HepG2 (cell line): ENCODE measurements around the gene NFE2L1. TPM values are rescaled to one million over a fixed set of nuclear protein-coding genes. Genes with fewer than 3 reads are reported as not detected.

Experiments used
- AGO1 ChIP-seq: fragments of 200-400 bp; formaldehyde crosslinking; IDR thresholded peaks from 2 replicates; pipeline ENCODE4 v1.6.1; 2017; ENCODE audit warnings: mild to moderate bottlenecking, low read depth, low read length, moderate library complexity; ENCODE audit not compliant: poor library complexity, severe bottlenecking
- HDAC6 ChIP-seq: fragments of 200-600 bp; sonication (generic); IDR thresholded peaks from 2 replicates; pipeline ENCODE4 v1.7.0; 2017; ENCODE audit warnings: mild to moderate bottlenecking, antibody characterized with exemption, low read length, low read depth
- KDM5B ChIP-seq: sonication (generic); formaldehyde crosslinking; IDR thresholded peaks from 2 replicates; pipeline ENCODE4 v1.4.0; 2020; ENCODE audit warnings: missing genetic modification reagents, mild to moderate bottlenecking, borderline replicate concordance
- KLF15 ChIP-seq: sonication (generic); formaldehyde crosslinking; IDR thresholded peaks from 2 replicates; pipeline ENCODE4 v1.8.1; 2023; ENCODE audit warnings: borderline replicate concordance, mild to moderate bottlenecking, inconsistent platforms, missing genetic modification reagents, mixed read lengths
- KLF9 ChIP-seq: IDR thresholded peaks from 2 replicates; pipeline ENCODE4 v1.6.1; 2016; ENCODE audit warnings: low read depth
- MYNN ChIP-seq: sonication (generic); formaldehyde crosslinking; IDR thresholded peaks from 2 replicates; pipeline ENCODE4 v1.4.0; 2020; ENCODE audit warnings: mild to moderate bottlenecking, low read depth, missing genetic modification reagents
- NCOA2 ChIP-seq: sonication (generic); formaldehyde crosslinking; IDR thresholded peaks from 2 replicates; pipeline ENCODE4 v1.8.0; 2022; ENCODE audit warnings: inconsistent platforms
- NONO ChIP-seq, 2 experiments: fragments of 450-650 bp in 1 of 2; sonication (generic) in 1 of 2; formaldehyde crosslinking in 1 of 2; IDR thresholded peaks in 1 of 2; conservative IDR thresholded peaks in 1 of 2; 2 replicates each; pipeline versions ENCODE4 v1.6.1 to v1.8.0; 2017 to 2022; ENCODE audit warnings: mild to moderate bottlenecking in 1 of 2, missing genetic modification reagents in 1 of 2, moderate library complexity in 1 of 2
- NR3C1 ChIP-seq: sonication (generic); formaldehyde crosslinking; IDR thresholded peaks from 2 replicates; pipeline ENCODE4 v1.4.0; 2020; ENCODE audit warnings: missing genetic modification reagents
- RBM22 ChIP-seq: fragments of 200-400 bp; formaldehyde crosslinking; optimal IDR thresholded peaks from 2 replicates; pipeline ENCODE3; 2017; ENCODE audit warnings: mild to moderate bottlenecking, low read length, moderate library complexity
- REL ChIP-seq: sonication (generic); formaldehyde crosslinking; conservative IDR thresholded peaks from 2 replicates; pipeline ENCODE4 v1.8.0; 2022; ENCODE audit warnings: mild to moderate bottlenecking, missing genetic modification reagents, moderate library complexity
- SRSF4 ChIP-seq: fragments of 200-400 bp; formaldehyde crosslinking; IDR thresholded peaks from one replicate; pipeline ENCODE4 v1.6.1; 2018; ENCODE audit warnings: mild to moderate bottlenecking, low read depth, low read length, moderate library complexity; ENCODE audit not compliant: poor library complexity, severe bottlenecking
- TRIM24 ChIP-seq: sonication (generic); formaldehyde crosslinking; IDR thresholded peaks from 2 replicates; pipeline ENCODE4 v1.8.0; 2022; ENCODE audit warnings: mild to moderate bottlenecking, missing genetic modification reagents
- YEATS2 ChIP-seq: sonication (generic); formaldehyde crosslinking; IDR thresholded peaks from 2 replicates; pipeline ENCODE4 v1.4.0; 2020; ENCODE audit warnings: missing genetic modification reagents, borderline replicate concordance
- YY1 ChIP-seq: IDR thresholded peaks from 2 replicates; pipeline ENCODE4 v1.6.1; 2011; ENCODE audit warnings: low read length, low read depth, moderate library complexity, mild to moderate bottlenecking; ENCODE audit not compliant: insufficient read depth, insufficient replicate concordance
- ZBTB7B ChIP-seq: sonication (generic); formaldehyde crosslinking; IDR thresholded peaks from 2 replicates; pipeline ENCODE4 v1.4.0; 2020; ENCODE audit warnings: missing genetic modification reagents
- ZNF367 ChIP-seq: sonication (generic); formaldehyde crosslinking; IDR thresholded peaks from 2 replicates; pipeline ENCODE4 v1.4.0; 2020; ENCODE audit warnings: missing genetic modification reagents, borderline replicate concordance
- ZNF883 ChIP-seq: sonication (generic); formaldehyde crosslinking; IDR thresholded peaks from 2 replicates; pipeline ENCODE4 v1.5.1; 2020; ENCODE audit warnings: mild to moderate bottlenecking, missing genetic modification reagents; ENCODE audit errors: not compliant biosample characterization
- ZSCAN22 ChIP-seq: sonication (generic); formaldehyde crosslinking; IDR thresholded peaks from 2 replicates; pipeline ENCODE4 v1.4.0; 2020; ENCODE audit warnings: mild to moderate bottlenecking, missing genetic modification reagents
- polyA plus RNA-seq, 8 experiments: library from polyadenylated mRNA; depleted of rRNA in 3 of 8; stranded (reverse) in 7 of 8; unstranded in 1 of 8; fragments of >200 nt; fragmentation: Illumina TruSeq in 4 of 8; extraction: Trizol in 4 of 8; gene quantifications; 2 replicates each; pipeline versions ENCODE4 v1.2.1 to v1.2.3, GENCODE V29; 2011 to 2016; ENCODE audit warnings: low read depth in 4 of 8, missing spikeins in 1 of 8, mixed read lengths in 1 of 8; ENCODE audit not compliant: insufficient read depth in 1 of 8
- total RNA-seq, 5 experiments: library from RNA; depleted of rRNA; stranded (reverse); fragments of >200 nt; fragmentation: Illumina TruSeq; extraction: Trizol; gene quantifications; 2 replicates each; pipeline ENCODE4 v1.2.3, GENCODE V29; 2016; ENCODE audit warnings: low read depth in 1 of 5
- TF ChIP-seq, protein P1 (sequence below): IDR thresholded peaks from 2 replicates; pipeline ENCODE4 v1.6.1; 2016; ENCODE audit warnings: missing genetic modification reagents, missing compliant biosample characterization
- TF ChIP-seq, protein P2 (sequence below): sonication (generic); formaldehyde crosslinking; IDR thresholded peaks from 2 replicates; pipeline ENCODE4 v1.5.0; 2020; ENCODE audit warnings: missing genetic modification reagents
- TF ChIP-seq, protein P3 (sequence below): sonication (generic); formaldehyde crosslinking; IDR thresholded peaks from 2 replicates; pipeline ENCODE4 v1.4.0; 2020; ENCODE audit warnings: missing genetic modification reagents, borderline replicate concordance

Gene NFE2L1
- total and polyA plus RNA-seq, 2 of the 13 experiments (the other 11 are each of a cell fraction or from before 2014, with no cell fraction given) = 67.0 to 234 TPM

DNA sequence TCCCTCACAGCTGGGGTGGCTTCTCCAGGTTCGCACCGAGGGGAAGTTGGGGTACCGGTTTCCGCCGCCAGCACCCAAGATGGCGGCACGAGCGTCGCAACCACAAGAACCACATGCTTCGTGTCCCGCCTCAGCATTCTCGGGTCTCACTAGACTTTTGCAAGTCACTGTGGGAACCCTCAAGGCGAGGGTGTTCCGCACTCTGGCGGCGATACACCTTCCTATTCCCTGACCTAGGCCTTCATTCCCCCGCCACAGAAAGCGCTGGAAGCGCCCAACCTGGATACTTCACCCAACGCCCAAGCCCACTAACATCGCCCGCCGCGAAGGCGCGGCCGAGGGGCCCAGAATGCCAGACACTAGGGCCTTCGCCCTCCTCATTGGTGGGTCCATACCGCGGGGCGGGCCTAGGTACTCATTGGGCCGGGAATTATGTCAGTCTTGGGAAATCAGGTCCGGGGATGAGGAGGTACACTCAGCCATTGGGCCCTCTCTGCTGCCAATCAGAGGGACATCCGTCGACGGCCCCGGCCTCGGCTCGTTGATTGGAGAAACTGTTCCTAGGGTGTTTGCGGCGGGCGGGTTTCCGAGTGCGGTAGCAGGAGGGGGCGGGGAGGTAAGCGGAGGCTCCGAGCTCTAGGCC, at the start of gene NFE2L1 (continued):
- TF ChIP-seq, protein P1, sequence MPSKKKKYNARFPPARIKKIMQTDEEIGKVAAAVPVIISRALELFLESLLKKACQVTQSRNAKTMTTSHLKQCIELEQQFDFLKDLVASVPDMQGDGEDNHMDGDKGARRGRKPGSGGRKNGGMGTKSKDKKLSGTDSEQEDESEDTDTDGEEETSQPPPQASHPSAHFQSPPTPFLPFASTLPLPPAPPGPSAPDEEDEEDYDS = peak; percentile 80
- TF ChIP-seq HDAC6 (no peak), ZNF367 (CRISPR knock-in tag) (0 out of 2 replicates have a peak, but pooled peaks have one; percentile 81), YEATS2 (peak; percentile 77), SRSF4 (no peak), NONO (IDR thresholded peaks at IDR 0.05) (no peak), NONO (CRISPR knock-in tag; conservative IDR thresholded peaks at IDR 0.05) (peak; percentile 53; the same call in 1 of the 2 replicates), KLF9 (CRISPR knock-in tag) (no peak), NR3C1 (CRISPR knock-in tag) (no peak), ZSCAN22 (CRISPR knock-in tag) (peak; percentile 81), ZBTB7B (CRISPR knock-in tag) (peak; percentile 6; the same call in 1 of the 2 replicates), YY1 (peak; percentile 85), ZNF883 (CRISPR knock-in tag) (no peak), AGO1 (peak; percentile 59), MYNN (0 out of 2 replicates have a peak, but pooled peaks have one; percentile 9), REL (no peak), RBM22 (no peak), TRIM24 (CRISPR knock-in tag) (no peak), NCOA2 (no peak), KLF15 (CRISPR knock-in tag) (no peak), KDM5B (CRISPR knock-in tag) (peak; percentile 85; the same call in 1 of the 2 replicates)
- TF ChIP-seq, protein P2, sequence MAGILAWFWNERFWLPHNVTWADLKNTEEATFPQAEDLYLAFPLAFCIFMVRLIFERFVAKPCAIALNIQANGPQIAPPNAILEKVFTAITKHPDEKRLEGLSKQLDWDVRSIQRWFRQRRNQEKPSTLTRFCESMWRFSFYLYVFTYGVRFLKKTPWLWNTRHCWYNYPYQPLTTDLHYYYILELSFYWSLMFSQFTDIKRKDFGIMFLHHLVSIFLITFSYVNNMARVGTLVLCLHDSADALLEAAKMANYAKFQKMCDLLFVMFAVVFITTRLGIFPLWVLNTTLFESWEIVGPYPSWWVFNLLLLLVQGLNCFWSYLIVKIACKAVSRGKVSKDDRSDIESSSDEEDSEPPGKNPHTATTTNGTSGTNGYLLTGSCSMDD (CRISPR knock-in tag) = no peak
- TF ChIP-seq, protein P3, sequence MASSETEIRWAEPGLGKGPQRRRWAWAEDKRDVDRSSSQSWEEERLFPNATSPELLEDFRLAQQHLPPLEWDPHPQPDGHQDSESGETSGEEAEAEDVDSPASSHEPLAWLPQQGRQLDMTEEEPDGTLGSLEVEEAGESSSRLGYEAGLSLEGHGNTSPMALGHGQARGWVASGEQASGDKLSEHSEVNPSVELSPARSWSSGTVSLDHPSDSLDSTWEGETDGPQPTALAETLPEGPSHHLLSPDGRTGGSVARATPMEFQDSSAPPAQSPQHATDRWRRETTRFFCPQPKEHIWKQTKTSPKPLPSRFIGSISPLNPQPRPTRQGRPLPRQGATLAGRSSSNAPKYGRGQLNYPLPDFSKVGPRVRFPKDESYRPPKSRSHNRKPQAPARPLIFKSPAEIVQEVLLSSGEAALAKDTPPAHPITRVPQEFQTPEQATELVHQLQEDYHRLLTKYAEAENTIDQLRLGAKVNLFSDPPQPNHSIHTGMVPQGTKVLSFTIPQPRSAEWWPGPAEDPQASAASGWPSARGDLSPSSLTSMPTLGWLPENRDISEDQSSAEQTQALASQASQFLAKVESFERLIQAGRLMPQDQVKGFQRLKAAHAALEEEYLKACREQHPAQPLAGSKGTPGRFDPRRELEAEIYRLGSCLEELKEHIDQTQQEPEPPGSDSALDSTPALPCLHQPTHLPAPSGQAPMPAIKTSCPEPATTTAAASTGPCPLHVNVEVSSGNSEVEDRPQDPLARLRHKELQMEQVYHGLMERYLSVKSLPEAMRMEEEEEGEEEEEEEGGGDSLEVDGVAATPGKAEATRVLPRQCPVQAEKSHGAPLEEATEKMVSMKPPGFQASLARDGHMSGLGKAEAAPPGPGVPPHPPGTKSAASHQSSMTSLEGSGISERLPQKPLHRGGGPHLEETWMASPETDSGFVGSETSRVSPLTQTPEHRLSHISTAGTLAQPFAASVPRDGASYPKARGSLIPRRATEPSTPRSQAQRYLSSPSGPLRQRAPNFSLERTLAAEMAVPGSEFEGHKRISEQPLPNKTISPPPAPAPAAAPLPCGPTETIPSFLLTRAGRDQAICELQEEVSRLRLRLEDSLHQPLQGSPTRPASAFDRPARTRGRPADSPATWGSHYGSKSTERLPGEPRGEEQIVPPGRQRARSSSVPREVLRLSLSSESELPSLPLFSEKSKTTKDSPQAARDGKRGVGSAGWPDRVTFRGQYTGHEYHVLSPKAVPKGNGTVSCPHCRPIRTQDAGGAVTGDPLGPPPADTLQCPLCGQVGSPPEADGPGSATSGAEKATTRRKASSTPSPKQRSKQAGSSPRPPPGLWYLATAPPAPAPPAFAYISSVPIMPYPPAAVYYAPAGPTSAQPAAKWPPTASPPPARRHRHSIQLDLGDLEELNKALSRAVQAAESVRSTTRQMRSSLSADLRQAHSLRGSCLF (CRISPR knock-in tag) = peak; percentile 73; the same call in 1 of the 2 replicates
